Measurements from ENCODE around the gene MAFG. TPM values are rescaled to one million over a fixed set of nuclear protein-coding genes. Genes with fewer than 3 reads are reported as not detected.

The MAFG gene
- total RNA-seq, 1 experiment from 2014 or later, result 49.7 TPM

DNA sequence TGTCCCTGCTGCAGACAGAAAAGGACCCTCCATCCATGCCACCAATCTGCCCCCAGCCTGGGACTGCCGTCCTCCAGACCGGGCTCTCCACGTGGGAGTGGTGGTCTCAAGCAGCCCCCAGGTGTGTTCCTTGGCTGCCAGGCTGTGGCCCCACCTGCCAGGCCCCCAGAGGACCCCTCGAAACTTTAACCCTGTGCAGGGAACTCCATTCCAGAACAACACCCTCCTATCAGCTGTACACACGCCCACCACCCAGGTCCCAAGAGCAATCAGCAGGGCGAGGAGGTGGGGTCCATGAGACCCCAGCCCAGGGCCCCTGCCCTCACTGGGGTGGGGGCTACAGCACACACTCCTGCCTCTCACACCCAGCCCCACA, 8.2 kb upstream of the MAFG start:
- H3K27me3 ChIP-seq (replicated peaks; ENCODE audit: insufficient read depth, low read depth, low read length, poor library complexity), result no peaks in the 10 kb centered on the region
- H3K4me1 ChIP-seq (ENCODE audit: insufficient read depth, low read length, poor library complexity, severe bottlenecking), result peaks cover 4% of the 10 kb centered on the region
- no peak for TF ChIP-seq CTCF (conservative IDR thresholded peaks at IDR 0.05; ENCODE audit: low read depth, low read length)
- no peak for TF ChIP-seq EZH2 (IDR thresholded peaks at IDR 0.05; ENCODE audit: borderline replicate concordance, low read depth, low read length, poor library complexity, severe bottlenecking)
- peak overlapping the region; percentile 56 for H3K4me3 ChIP-seq (ENCODE audit: low read depth, low read length, poor library complexity, severe bottlenecking)
- ChIA-PET POLR2A (ENCODE audit: low non-redundant PET) (interaction anchor here (0.7 kb wide), 1 partner anchor 226 kb away, joined by 3 read pairs; no protein-coding TSS in a partner anchor), CTCF (no interaction called here)
- peak overlapping the region; percentile 25 for H3K27ac ChIP-seq (ENCODE audit: low read depth, low read length, poor library complexity, severe bottlenecking)
- peaks cover 11% of the 10 kb centered on the region for H3K36me3 ChIP-seq (ENCODE audit: insufficient read depth, low read length, poor library complexity, severe bottlenecking)
- intact Hi-C loops (cut with micrococcal nuclease; ENCODE audit: unreplicated experiment), result no loop called here
- no TSS peak for BruUV-seq (replicated peaks)
- H3K9me3 ChIP-seq (ENCODE audit: low read depth, low read length, poor library complexity, severe bottlenecking), result no peaks in the 10 kb centered on the region
- DNase-seq (ENCODE audit: low spot score), result no peak

DNA sequence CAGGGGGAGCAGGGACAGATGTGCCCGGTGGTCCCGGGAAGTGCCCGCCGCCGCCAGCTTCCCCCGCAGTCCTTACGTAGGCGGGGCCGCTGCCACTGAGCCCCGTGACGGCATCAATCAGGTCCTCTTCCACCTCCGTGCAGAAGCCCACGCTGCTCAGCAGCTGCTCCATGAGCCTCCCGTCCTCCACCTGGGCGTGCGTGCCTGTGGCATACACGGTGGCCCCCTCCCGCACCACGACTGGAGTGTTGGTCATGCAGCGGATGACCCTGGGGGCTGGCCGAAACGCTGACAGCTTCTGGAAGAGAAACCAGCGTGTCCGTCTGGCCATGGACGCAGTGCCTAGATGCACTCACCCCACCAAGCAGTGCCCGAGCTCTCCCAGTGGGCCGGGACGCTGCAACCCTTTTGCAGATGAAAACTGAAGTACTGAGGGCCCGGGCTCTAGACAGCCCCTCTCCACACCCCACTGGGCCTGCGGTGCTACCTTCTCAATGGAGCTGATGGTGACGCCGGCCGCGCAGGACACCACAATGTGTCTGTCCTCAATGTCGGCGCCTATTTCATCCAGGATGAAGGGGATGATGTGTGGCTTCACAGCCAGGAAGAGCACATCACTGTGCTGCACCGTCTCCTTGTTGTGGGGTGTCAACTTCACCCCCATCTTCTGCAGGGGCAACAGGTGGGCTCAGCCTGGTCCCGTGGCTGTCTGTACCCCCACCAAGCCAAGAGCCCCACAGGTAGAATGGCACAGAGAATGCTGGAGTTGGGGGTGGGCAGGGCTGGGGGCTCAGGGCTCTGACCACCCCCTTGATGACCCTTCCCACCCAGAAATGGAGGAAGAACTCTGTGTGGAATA, 7.5 kb upstream of the MAFG start:
- peak overlapping the region; percentile 56 for H3K4me3 ChIP-seq (ENCODE audit: low read depth, low read length, poor library complexity, severe bottlenecking)
- no peaks in the 10 kb centered on the region for H3K27me3 ChIP-seq (replicated peaks; ENCODE audit: insufficient read depth, low read depth, low read length, poor library complexity)

DNA sequence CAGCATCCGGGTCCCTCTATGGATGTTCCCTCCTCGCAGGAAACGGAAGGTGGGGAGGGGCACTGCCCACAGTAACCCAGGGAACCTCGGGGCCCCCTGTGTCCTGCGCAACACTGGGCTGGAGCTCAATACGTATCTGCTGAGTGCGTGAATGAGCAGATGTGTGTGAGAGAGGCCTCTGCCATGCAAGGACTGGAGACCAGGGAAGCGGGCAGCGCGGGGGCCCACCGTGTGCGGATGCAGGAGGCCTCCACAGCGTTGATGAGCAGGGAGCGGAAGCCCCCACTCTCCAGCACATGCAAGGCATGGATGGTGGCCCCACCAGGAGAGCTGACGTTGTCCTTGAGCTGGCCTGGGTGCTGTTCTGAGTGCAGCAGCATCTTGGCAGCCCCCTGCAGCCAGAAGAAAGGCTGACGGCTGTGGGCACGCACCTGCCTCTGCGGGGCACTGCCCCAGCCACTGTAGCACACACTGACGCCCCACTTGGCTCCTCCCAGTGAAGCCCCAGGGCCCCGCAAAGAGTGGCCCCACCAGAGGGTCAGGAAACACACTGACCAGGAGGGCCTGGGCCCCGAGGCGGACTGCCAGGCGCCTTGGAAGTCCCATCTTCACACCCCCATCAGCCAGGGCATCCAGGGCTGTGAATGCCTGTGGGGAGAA, 6.7 kb upstream of the MAFG start:
- ChIA-PET POLR2A (ENCODE audit: low non-redundant PET) (interaction anchor here (0.6 kb wide), 1 partner anchor 320 kb away, joined by 3 read pairs; no protein-coding TSS in a partner anchor), CTCF (no interaction called here)
- no peak for DNase-seq (ENCODE audit: low spot score)
- Histone ChIP-seq H3K9me3 (ENCODE audit: low read depth, low read length, poor library complexity, severe bottlenecking) (no peaks in the 10 kb centered on the region), H3K4me3 (ENCODE audit: low read depth, low read length, poor library complexity, severe bottlenecking) (no peak overlapping the region), H3K27ac (ENCODE audit: low read depth, low read length, poor library complexity, severe bottlenecking) (no peak overlapping the region), H3K36me3 (ENCODE audit: insufficient read depth, low read length, poor library complexity, severe bottlenecking) (peaks cover 11% of the 10 kb centered on the region), H3K27me3 (replicated peaks; ENCODE audit: insufficient read depth, low read depth, low read length, poor library complexity) (no peaks in the 10 kb centered on the region), H3K4me1 (ENCODE audit: insufficient read depth, low read length, poor library complexity, severe bottlenecking) (peaks cover 8% of the 10 kb centered on the region)
- no peak for TF ChIP-seq EZH2 (IDR thresholded peaks at IDR 0.05; ENCODE audit: borderline replicate concordance, low read depth, low read length, poor library complexity, severe bottlenecking)
- TF ChIP-seq CTCF (conservative IDR thresholded peaks at IDR 0.05; ENCODE audit: low read depth, low read length), result no peak
- no TSS peak for BruUV-seq (replicated peaks)
- intact Hi-C loops (cut with micrococcal nuclease; ENCODE audit: unreplicated experiment), result no loop called here

More for the DNA sequence above, 7.5 kb upstream of the MAFG start:
- no peak overlapping the region for H3K27ac ChIP-seq (ENCODE audit: low read depth, low read length, poor library complexity, severe bottlenecking)
- TF ChIP-seq EZH2 (IDR thresholded peaks at IDR 0.05; ENCODE audit: borderline replicate concordance, low read depth, low read length, poor library complexity, severe bottlenecking) (no peak), CTCF (conservative IDR thresholded peaks at IDR 0.05; ENCODE audit: low read depth, low read length) (no peak)
- intact Hi-C loops (cut with micrococcal nuclease; ENCODE audit: unreplicated experiment), result no loop called here
- no TSS peak for BruUV-seq (replicated peaks)
- peaks cover 4% of the 10 kb centered on the region for H3K4me1 ChIP-seq (ENCODE audit: insufficient read depth, low read length, poor library complexity, severe bottlenecking)
- no peak for DNase-seq (ENCODE audit: low spot score)
- ChIA-PET POLR2A (ENCODE audit: low non-redundant PET) (no interaction called here), CTCF (no interaction called here)
- no peaks in the 10 kb centered on the region for H3K9me3 ChIP-seq (ENCODE audit: low read depth, low read length, poor library complexity, severe bottlenecking)
- peaks cover 11% of the 10 kb centered on the region for H3K36me3 ChIP-seq (ENCODE audit: insufficient read depth, low read length, poor library complexity, severe bottlenecking)
